ENCODE results near the gene CHI3L2. TPM values are rescaled to one million over a fixed set of nuclear protein-coding genes. Genes with fewer than 3 reads are reported as not detected.

CHI3L2 gene
- total and polyA plus RNA-seq, 8 donors = 1.4 to 28.1 (median 2.8) TPM; not detected in 3

DNA sequence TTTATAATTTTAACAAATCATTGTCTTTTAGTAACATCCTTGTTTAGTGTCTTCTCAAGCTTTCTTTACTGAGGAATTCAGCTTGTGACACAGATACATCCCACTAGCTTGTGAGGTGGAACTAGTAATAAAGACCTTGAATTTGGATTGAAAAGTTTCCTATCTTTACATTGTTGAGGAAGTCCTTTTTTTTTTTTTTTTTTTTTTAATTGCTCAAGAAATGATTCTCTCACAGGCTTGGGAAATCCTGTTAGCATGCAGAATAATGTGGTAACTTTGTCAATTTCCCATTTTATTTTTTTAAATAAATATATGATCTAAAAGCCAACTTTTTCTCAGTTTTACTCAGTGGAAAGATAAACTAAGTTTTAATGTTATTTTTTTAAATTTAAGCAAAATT, 42.9 kb upstream of the CHI3L2 start:
- no peaks in the 10 kb centered on the region for H3K9me3 ChIP-seq
- peaks cover 20 to 81% (median 73%) of the 10 kb centered on the region in 4 donors for H3K36me3 ChIP-seq
- peaks cover 0 to 9% (median 2%) of the 10 kb centered on the region in 4 donors for H3K4me1 ChIP-seq
- TF ChIP-seq, protein P1, sequence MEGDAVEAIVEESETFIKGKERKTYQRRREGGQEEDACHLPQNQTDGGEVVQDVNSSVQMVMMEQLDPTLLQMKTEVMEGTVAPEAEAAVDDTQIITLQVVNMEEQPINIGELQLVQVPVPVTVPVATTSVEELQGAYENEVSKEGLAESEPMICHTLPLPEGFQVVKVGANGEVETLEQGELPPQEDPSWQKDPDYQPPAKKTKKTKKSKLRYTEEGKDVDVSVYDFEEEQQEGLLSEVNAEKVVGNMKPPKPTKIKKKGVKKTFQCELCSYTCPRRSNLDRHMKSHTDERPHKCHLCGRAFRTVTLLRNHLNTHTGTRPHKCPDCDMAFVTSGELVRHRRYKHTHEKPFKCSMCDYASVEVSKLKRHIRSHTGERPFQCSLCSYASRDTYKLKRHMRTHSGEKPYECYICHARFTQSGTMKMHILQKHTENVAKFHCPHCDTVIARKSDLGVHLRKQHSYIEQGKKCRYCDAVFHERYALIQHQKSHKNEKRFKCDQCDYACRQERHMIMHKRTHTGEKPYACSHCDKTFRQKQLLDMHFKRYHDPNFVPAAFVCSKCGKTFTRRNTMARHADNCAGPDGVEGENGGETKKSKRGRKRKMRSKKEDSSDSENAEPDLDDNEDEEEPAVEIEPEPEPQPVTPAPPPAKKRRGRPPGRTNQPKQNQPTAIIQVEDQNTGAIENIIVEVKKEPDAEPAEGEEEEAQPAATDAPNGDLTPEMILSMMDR (IDR thresholded peaks at IDR 0.05) = no peak
- no peak for TF ChIP-seq EP300 (IDR thresholded peaks at IDR 0.05)
- TF ChIP-seq POLR2AphosphoS5 (IDR thresholded peaks at IDR 0.05) = no peak
- TF ChIP-seq POLR2A (IDR thresholded peaks at IDR 0.05) = no peak
- no peaks in the 10 kb centered on the region for H3K27me3 ChIP-seq
- intact Hi-C loops (cut with DNase I; ENCODE audit: low total_unique reads) = no loop called here
- no peak for DNase-seq
- no peak overlapping the region for H3K4me3 ChIP-seq
- no peak overlapping the region for H3K27ac ChIP-seq

DNA sequence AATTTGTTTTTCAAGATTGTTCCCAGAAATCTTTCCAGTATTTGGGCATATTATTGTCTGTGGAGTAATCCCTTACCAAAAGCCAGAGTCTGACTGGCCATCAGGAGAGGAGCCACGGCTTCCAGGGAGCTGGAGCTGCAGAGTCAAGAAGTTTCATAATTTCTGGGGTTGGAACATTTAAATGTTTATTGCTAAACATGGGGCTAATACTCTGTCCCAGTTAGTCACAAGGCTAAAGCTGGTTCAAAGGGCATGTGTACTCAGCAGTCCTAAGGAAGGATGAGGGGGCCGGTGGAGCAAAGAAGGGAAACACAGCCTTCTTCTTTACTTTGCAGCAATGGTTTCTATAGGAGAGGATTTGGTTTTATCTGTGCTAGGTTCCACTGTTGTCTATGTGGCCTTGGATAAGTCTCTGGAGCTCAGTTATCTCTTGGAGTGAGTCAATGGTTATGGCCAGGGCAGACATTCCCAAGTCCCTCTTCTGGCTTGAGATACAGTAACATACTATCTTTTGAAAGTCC, 36.5 kb upstream of the CHI3L2 start:
- H3K4me1 ChIP-seq = peaks cover 39 to 63% (median 50%) of the 10 kb centered on the region in 4 donors
- no peak overlapping the region for H3K4me3 ChIP-seq
- intact Hi-C loops (cut with DNase I; ENCODE audit: low total_unique reads) = no loop called here
- H3K27me3 ChIP-seq = no peaks in the 10 kb centered on the region
- DNase-seq = no peak
- H3K9me3 ChIP-seq = no peaks in the 10 kb centered on the region
- TF ChIP-seq, protein P1 (IDR thresholded peaks at IDR 0.05) = no peak
- peak in 1 of 3 donors; percentile 46 for TF ChIP-seq POLR2AphosphoS5 (IDR thresholded peaks at IDR 0.05)
- H3K36me3 ChIP-seq = peaks cover 38 to 90% (median 69%) of the 10 kb centered on the region in 4 donors
- WGBS, 5 donors = 61 to 86% (median 74%) methylated on average over 2 of the region's 2 CpGs
- H3K27ac ChIP-seq = peak overlapping the region in 4 of 5 donors; percentile 46 to 84 (median 64)

DNA sequence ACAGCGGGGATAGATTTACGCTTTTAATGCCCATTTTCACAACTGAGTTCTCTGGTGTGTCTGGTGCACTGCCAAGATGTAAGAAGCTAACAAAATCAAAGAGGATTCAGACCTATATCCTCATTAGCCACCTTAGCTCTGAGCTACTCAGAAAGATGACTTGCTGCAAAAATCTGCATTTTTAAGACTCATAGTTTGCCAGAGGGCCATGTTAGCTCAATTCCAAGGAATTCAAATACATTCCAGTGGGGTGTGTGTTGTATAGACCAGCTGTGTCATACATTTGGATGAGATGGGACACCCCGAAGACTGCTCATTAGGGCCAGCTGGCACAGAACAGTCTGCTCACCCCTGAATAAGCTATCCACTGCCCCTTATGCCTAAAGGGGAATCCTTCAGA, 36.0 kb upstream of the CHI3L2 start:
- H3K9me3 ChIP-seq = no peaks in the 10 kb centered on the region
- DNase-seq = no peak
- H3K4me3 ChIP-seq = no peak overlapping the region
- 52 to 82% (median 60%) methylated on average over 3 of the region's 3 CpGs for WGBS, 5 donors
- peaks cover 40 to 90% (median 69%) of the 10 kb centered on the region in 4 donors for H3K36me3 ChIP-seq
- peak overlapping the region in 4 of 5 donors; percentile 46 to 84 (median 64) for H3K27ac ChIP-seq
- H3K4me1 ChIP-seq = peaks cover 44 to 68% (median 50%) of the 10 kb centered on the region in 4 donors
- TF ChIP-seq POLR2A (IDR thresholded peaks at IDR 0.05) = no peak
- TF ChIP-seq, protein P1 (IDR thresholded peaks at IDR 0.05) = no peak
- TF ChIP-seq EP300 (IDR thresholded peaks at IDR 0.05) = no peak
- no peak for TF ChIP-seq POLR2AphosphoS5 (IDR thresholded peaks at IDR 0.05)
- intact Hi-C loops (cut with DNase I; ENCODE audit: low total_unique reads) = no loop called here
- no peaks in the 10 kb centered on the region for H3K27me3 ChIP-seq

DNA sequence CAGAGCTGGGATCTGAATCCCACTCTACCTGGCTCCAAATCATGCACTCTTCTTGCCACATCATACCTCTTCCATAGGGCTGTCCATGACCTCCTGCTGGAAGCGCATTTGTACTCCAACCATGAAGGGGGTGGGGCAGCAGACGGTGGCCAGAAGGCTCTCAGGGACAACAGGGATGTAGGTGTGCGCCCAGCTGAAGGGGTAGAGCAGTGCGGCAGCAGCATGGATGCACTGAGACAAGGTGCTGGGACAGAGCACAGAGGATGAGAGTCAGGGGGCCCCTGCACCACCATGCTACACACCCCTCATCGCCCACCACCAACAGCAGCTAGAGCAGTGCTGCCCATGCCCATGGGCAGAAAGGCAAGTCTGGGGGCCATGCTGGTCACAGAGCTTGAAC, 35.4 kb upstream of the CHI3L2 start:
- Histone ChIP-seq H3K4me3 (no peak overlapping the region), H3K27ac (peak overlapping the region; percentile 2 to 84 (median 54)), H3K27me3 (no peaks in the 10 kb centered on the region), H3K4me1 (peaks cover 46 to 71% (median 50%) of the 10 kb centered on the region in 4 donors), H3K36me3 (peaks cover 40 to 90% (median 69%) of the 10 kb centered on the region in 4 donors), H3K9me3 (no peaks in the 10 kb centered on the region)
- TF ChIP-seq POLR2AphosphoS5 (IDR thresholded peaks at IDR 0.05) = no peak
- TF ChIP-seq POLR2A (IDR thresholded peaks at IDR 0.05) = no peak
- TF ChIP-seq, protein P1 (IDR thresholded peaks at IDR 0.05) = no peak
- TF ChIP-seq EP300 (IDR thresholded peaks at IDR 0.05) = no peak
- intact Hi-C loops (cut with DNase I; ENCODE audit: low total_unique reads) = no loop called here
- WGBS, 5 donors = 90 to 100% (median 96%) methylated on average over 5 of the region's 5 CpGs
- DNase-seq = no peak

All from stomach (tissue), 9 donors.